Measurements from ENCODE around the gene ALDH3B1.

Gene ALDH3B1

DNA sequence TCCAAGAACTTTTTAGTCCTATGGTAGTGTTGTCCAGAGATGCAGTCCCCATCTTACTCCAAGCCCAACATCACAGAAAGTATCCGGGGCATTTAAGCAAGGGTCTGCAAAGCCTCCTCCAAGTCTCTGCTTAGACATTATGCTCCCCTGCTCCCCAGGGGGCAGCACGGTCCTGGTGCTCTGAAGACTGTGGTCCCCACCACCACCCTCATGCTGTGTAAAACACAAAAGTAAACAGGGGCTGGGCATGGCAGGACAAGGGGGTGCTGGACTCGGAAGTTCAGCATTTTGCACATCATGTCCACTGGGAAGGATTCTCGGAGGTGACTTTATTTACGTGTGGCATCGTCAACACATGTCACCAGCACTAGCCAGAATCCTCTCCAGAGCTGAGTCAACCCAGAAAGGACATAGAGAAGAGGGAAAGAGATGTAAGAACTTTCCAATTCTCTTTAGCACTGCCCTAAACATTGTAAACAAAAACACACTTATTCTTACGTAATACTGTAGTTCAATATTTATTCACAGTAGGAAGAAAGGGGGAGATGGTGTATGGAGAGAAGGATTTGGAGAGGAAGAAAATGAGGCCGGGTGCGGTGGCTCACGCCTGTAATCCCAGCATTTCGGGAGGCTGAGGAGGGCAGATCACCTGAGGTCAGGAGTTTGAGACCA is 66.4 kb downstream of the ALDH3B1 start:
- peaks cover 5% of the 10 kb centered on the region for H3K4me1 Mint-ChIP-seq
- no peak overlapping the region for H3K4me3 Mint-ChIP-seq
- no peaks in the 10 kb centered on the region for H3K9me3 Mint-ChIP-seq
- no peak for ATAC-seq
- DNase-seq (ENCODE audit: low spot score in 2 of 2), result no peak
- H3K27ac Mint-ChIP-seq, result no peak overlapping the region
- peaks cover 6% of the 10 kb centered on the region for H3K36me3 Mint-ChIP-seq

GRCh38 chr11:68077617-68078582 is 67.8 kb downstream of the ALDH3B1 start:
- H3K27ac Mint-ChIP-seq, result no peak overlapping the region
- ATAC-seq (peak; percentile 48), DNase-seq (ENCODE audit: low spot score in 2 of 2) (no peak)
- peaks cover 6% of the 10 kb centered on the region for H3K36me3 Mint-ChIP-seq
- peaks cover 5% of the 10 kb centered on the region for H3K4me1 Mint-ChIP-seq
- H3K4me3 Mint-ChIP-seq, result no peak overlapping the region
- no peaks in the 10 kb centered on the region for H3K9me3 Mint-ChIP-seq
